Suprapubic skin (tissue), 3 donors: ENCODE measurements around the gene MMD.

Experiments used
- CTCF ChIP-seq, 2 donors: fragments of 200-600 bp in 1 of 2; fragments of 450-650 bp in 1 of 2; sonication (generic) in 1 of 2; IDR thresholded peaks; one replicate each; pipeline ENCODE4 v1.5.1; 2016 to 2019; ENCODE audit warnings: antibody characterized with exemption in 2 of 2, mild to moderate bottlenecking in 1 of 2, moderate library complexity in 1 of 2
- POLR2AphosphoS5 ChIP-seq, 3 donors: sonication (generic); formaldehyde crosslinking; IDR thresholded peaks; one replicate each; pipeline ENCODE4 v1.6.1; 2017; ENCODE audit warnings: antibody characterized with exemption in 3 of 3

DNA sequence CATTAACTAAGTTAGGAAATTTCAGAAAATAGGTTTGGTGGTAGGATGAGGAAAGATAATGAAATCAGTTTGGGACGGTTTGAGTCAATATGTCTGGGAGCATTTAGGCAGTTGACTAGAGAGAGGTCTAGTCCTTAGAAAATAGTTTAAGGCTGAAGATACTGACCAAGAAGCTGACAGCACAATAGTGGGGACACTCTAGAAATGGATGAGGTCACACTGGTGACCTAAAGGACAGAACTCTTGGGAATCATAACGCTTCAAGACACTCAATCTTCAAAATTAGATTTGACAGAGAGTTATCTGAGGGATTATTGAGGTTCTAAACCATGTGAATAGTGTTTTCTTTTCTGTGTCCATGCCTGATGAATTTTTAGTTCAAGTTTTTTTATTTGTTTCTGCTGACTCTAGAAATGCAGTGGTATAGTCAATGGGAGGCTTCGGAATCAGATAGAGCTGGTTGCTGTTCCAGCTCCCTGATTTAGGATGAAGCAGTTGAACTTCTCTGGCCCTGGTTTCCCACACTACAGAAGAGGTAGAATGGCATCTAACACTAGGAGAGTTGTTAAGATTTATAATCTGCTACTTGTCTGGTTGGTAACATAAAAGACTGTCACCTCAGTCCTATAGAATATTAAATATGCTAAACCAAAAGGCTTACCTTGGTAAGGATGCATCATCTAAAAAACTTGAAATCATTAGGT lies 29.7 kb downstream of the MMD start:
- TF ChIP-seq CTCF (IDR thresholded peaks at IDR 0.05): no peak
- no peak for TF ChIP-seq POLR2AphosphoS5 (IDR thresholded peaks at IDR 0.05)
